GM10266 (cell line): Measurements from ENCODE around the gene ARL5B.
"Not testable (repeated sequence)": the region's sequence is repeated elsewhere in the genome, so short reads cannot be mapped to it uniquely, and the experiment has no call there.

Experiments
- DNase-seq: peaks from one replicate; pipeline ENCODE4 v3.0.0; 2012; ENCODE audit errors: extremely low spot score
- TF ChIP-seq, protein P1 (sequence below): IDR thresholded peaks from 2 replicates; pipeline ENCODE4 v1.5.1; 2012; ENCODE audit warnings: mild to moderate bottlenecking, low read depth; ENCODE audit not compliant: control insufficient read depth, insufficient read depth; ENCODE audit errors: missing control alignments

ARL5B gene

GRCh38 chr10:18625886-18626285 lies 33.3 kb upstream of the ARL5B start:
- no peak for DNase-seq
- TF ChIP-seq, protein P1, sequence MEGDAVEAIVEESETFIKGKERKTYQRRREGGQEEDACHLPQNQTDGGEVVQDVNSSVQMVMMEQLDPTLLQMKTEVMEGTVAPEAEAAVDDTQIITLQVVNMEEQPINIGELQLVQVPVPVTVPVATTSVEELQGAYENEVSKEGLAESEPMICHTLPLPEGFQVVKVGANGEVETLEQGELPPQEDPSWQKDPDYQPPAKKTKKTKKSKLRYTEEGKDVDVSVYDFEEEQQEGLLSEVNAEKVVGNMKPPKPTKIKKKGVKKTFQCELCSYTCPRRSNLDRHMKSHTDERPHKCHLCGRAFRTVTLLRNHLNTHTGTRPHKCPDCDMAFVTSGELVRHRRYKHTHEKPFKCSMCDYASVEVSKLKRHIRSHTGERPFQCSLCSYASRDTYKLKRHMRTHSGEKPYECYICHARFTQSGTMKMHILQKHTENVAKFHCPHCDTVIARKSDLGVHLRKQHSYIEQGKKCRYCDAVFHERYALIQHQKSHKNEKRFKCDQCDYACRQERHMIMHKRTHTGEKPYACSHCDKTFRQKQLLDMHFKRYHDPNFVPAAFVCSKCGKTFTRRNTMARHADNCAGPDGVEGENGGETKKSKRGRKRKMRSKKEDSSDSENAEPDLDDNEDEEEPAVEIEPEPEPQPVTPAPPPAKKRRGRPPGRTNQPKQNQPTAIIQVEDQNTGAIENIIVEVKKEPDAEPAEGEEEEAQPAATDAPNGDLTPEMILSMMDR, result no peak

DNA sequence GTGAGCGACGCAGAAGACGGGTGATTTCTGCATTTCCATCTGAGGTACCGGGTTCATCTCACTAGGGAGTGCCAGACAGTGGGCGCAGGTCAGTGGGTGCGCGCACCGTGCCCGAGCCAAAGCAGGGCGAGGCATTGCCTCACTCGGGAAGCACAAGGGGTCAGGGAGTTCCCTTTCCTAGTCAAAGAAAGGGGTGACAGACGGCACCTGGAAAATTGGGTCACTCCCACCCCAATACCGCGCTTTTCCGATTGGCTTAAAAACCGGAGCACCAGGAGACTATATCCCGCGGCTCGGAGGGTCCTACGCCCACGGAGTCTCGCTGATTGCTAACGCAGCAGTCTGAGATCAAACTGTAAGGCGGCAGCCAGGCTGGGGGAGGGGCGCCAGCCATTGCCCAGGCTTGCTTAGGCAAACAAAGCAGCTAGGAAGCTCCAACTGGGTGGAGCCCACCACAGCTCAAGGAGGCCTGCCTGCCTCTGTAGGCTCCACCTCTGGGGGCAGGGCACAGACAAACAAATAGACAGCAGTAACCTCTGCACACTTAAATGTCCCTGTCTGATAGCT lies 31.7 kb upstream of the ARL5B start:
- not testable (repeated sequence) for DNase-seq

DNA sequence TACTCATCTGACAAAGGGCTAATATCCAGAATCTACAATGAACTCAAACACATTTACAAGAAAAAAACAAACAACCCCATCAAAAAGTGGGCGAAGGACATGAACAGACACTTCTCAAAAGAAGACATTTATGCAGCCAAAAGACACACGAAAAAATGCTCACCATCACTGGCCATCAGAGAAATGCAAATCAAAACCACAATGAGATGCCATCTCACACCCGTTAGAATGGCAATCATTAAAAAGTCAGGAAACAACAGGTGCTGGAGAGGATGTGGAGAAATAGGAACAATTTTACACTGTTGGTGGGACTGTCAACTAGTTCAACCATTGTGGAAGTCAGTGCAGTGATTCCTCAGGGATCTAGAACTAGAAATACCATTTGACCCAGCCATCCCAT lies 26.7 kb upstream of the ARL5B start:
- DNase-seq, result not testable (repeated sequence)

DNA sequence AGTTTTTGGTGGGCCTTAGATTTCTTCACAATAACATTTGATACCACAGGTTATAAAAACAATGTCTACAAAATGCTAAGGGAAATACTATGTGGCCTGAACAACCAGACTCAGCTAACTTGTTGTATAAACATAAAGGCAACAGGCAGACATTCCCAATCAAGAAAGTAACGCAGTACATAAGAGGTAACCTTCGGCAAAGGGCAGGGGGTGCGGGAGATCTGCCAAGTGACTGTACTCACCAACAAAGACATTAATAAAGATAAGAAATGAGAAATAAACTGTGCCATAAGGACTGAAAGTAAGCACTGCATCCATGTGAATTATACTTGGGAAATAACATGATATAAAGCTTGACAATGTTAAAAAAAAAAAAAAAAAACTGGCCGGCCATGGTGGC lies 23.2 kb upstream of the ARL5B start:
- TF ChIP-seq, protein P1, result no peak
- no peak for DNase-seq

GRCh38 chr10:18637400-18637799 lies 21.8 kb upstream of the ARL5B start:
- not testable (repeated sequence) for DNase-seq

- not testable (repeated sequence) for DNase-seq
These were observed 19.5 kb upstream of the ARL5B start for GRCh38 chr10:18639719-18640118.

DNA sequence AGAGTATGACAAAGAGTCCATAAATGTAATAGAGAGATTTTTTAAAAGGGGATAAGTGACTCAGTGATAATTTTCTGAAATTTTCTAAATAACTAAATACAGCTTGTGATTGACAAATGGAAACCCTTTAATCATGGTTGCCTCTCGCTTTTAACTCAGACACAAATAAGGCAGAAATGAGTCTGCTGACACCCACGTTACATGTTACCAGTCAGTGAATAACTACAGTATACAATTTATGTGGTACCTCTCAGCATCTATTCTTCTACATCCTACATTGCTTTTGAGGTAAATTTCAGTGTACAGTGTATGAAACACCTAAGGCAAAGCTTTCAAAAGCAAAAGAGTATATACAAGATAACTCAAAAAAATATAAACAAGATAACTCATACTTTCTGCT lies 12.1 kb upstream of the ARL5B start:
- DNase-seq, result no peak

DNA sequence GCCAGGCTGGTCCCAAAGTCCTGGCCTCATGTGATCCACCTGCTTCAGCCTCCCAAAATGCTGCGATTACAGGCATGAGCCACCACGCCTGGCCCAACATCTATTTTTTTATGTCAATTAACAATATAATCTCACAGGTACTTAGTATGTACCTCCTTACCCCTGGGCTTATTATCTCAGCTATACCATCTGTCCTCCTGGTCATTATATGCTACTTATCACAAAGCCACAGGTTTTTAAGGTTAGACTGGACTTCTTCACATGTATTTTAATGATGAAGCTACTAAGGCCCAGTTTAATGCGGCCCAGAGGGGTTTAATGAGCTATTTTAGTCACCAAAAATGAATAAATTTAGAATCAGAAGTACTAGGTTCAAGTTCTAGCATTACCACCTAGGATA lies 11.3 kb upstream of the ARL5B start:
- TF ChIP-seq, protein P1, result no peak

More for the DNA sequence above, 12.1 kb upstream of the ARL5B start:
- TF ChIP-seq, protein P1, result no peak

DNA sequence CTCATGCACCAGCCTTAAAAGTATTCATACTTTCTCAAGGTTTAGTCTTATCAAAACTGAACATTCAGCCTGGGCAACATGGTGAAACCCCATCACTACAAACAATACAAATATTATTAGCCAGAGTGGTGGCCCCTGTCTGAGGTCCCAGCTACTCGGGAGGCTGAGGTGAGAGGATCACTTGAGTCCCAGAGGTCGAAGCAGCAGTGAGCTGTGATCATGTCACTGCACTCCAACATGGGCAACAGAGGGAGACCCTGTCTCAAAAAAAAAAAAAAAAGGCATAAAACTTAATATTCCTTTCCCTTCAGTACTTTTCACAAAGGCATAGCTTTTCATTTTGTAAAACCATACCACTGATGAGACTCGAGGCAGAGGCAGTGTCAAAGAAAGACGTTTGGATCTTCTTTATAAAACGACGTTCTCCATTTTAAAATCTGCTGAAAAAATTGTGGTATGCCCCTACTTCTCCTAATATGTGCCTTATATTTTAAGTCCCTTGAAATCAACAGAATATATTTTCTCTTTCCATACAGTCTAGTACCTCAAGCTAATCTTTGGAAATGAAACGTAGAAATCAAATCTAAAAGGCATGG lies 9.8 kb upstream of the ARL5B start:
- TF ChIP-seq, protein P1, result no peak
- DNase-seq, result no peak

More for the DNA sequence above, 11.3 kb upstream of the ARL5B start:
- no peak for DNase-seq
